ENCODE results near the gene FMNL2. TPM values are rescaled to one million over a fixed set of nuclear protein-coding genes. Genes with fewer than 3 reads are reported as not detected.

Gene FMNL2
- total RNA-seq, 4 donors from 2014 or later: 37.7 to 60.9 (median 52.1) TPM

- TF ChIP-seq CTCF (IDR thresholded peaks at IDR 0.05) (no peak), POLR2A (IDR thresholded peaks at IDR 0.05) (no peak)
- intact Hi-C loops (cut with DNase I): no loop called here
- Histone ChIP-seq H3K9me3 (no peaks in the 10 kb centered on the region), H3K4me3 (replicated peaks in 1 of 3) (no peak overlapping the region), H3K27me3 (no peaks in the 10 kb centered on the region), H3K36me3 (no peaks in the 10 kb centered on the region), H3K4me1 (peaks cover 0 to 14% of the 10 kb centered on the region in 2 donors), H3K27ac (no peak overlapping the region)
- 81 to 84% methylated on average over 7 of the region's 7 CpGs for WGBS, 2 donors
- DNase-seq: no peak
These were observed 252.4 kb downstream of the FMNL2 start for GRCh38 chr2:152587187-152587947.

- no peaks in the 10 kb centered on the region for H3K36me3 ChIP-seq
- no peak for DNase-seq
- H3K4me1 ChIP-seq: peaks cover 0 to 9% of the 10 kb centered on the region in 2 donors
- 78 to 90% methylated on average over 6 of the region's 6 CpGs for WGBS, 2 donors
- TF ChIP-seq CTCF (IDR thresholded peaks at IDR 0.05) (no peak), POLR2A (IDR thresholded peaks at IDR 0.05) (no peak)
- no peak overlapping the region for H3K27ac ChIP-seq
- no peaks in the 10 kb centered on the region for H3K9me3 ChIP-seq
- H3K4me3 ChIP-seq (replicated peaks in 1 of 3): no peak overlapping the region
- H3K27me3 ChIP-seq: no peaks in the 10 kb centered on the region
- intact Hi-C loops (cut with DNase I): no loop called here
These were observed 254.0 kb downstream of the FMNL2 start for GRCh38 chr2:152588998-152589397.

- WGBS, 2 donors: 67 to 77% methylated on average over 6 of the region's 6 CpGs
- H3K36me3 ChIP-seq: no peaks in the 10 kb centered on the region
- peak overlapping the region in 1 of 3 donors; percentile 30 for H3K27ac ChIP-seq
- H3K27me3 ChIP-seq: no peaks in the 10 kb centered on the region
- intact Hi-C loops (cut with DNase I): no loop called here
- no peak overlapping the region for H3K4me3 ChIP-seq (replicated peaks in 1 of 3)
- H3K4me1 ChIP-seq: no peaks in the 10 kb centered on the region
- no peak for DNase-seq
- no peak for TF ChIP-seq POLR2A (IDR thresholded peaks at IDR 0.05)
- no peak for TF ChIP-seq CTCF (IDR thresholded peaks at IDR 0.05)
- H3K9me3 ChIP-seq: no peaks in the 10 kb centered on the region
These were observed 259.2 kb downstream of the FMNL2 start for GRCh38 chr2:152594022-152594766.

- TF ChIP-seq CTCF (IDR thresholded peaks at IDR 0.05) (no peak), POLR2A (IDR thresholded peaks at IDR 0.05) (no peak)
- Histone ChIP-seq H3K27me3 (no peaks in the 10 kb centered on the region), H3K27ac (peak overlapping the region in 1 of 3 donors; percentile 30), H3K9me3 (no peaks in the 10 kb centered on the region), H3K36me3 (no peaks in the 10 kb centered on the region), H3K4me3 (replicated peaks in 1 of 3) (no peak overlapping the region), H3K4me1 (no peaks in the 10 kb centered on the region)
- intact Hi-C loops (cut with DNase I): no loop called here
- 44 to 53% methylated on average over 3 of the region's 3 CpGs for WGBS, 2 donors
- DNase-seq: peak; percentile 17 to 48
These were observed 259.8 kb downstream of the FMNL2 start for GRCh38 chr2:152594792-152595191.

Measured in thyroid gland (tissue), 4 donors.